SK-N-SH treated with all-trans-retinoic acid at 6 μM for 48 hours (cell line): ENCODE measurements around the gene PLCH2.

Experiments used
- ATAC-seq: fragments of 200-7000 bp; cut with Tn5 transposase; 3 replicates; pipeline ENCODE4 v1.9.1; 2020; ENCODE audit warnings: mild to moderate bottlenecking, moderate library complexity
- ARNTL ChIP-seq: fragments of 450-650 bp; formaldehyde crosslinking; IDR thresholded peaks from 2 replicates; pipeline ENCODE4 v1.5.0; 2020; ENCODE audit warnings: low read depth, mild to moderate bottlenecking, moderate library complexity, borderline replicate concordance
- BACH2 ChIP-seq: fragments of 250-450 bp; sonication (Bioruptor Pico); IDR thresholded peaks from 2 replicates; pipeline ENCODE4 v1.9.0; 2021; ENCODE audit warnings: mild to moderate bottlenecking, borderline replicate concordance
- CREB5 ChIP-seq: fragments of 250-450 bp; sonication (Bioruptor Pico); IDR thresholded peaks from 2 replicates; pipeline ENCODE4 v1.5.1; 2020; ENCODE audit warnings: low read depth, mild to moderate bottlenecking, moderate library complexity
- CSDC2 ChIP-seq: fragments of 250-450 bp; sonication (Bioruptor Pico); IDR thresholded peaks from 2 replicates; pipeline ENCODE4 v1.5.0; 2020; ENCODE audit warnings: mild to moderate bottlenecking, moderate library complexity
- CSRNP3 ChIP-seq: fragments of 250-450 bp; sonication (Bioruptor Pico); IDR thresholded peaks from 2 replicates; pipeline ENCODE4 v1.5.1; 2021; ENCODE audit warnings: mild to moderate bottlenecking, moderate library complexity
- ESRRG ChIP-seq: fragments of 250-450 bp; sonication (Bioruptor Pico); IDR thresholded peaks from 2 replicates; pipeline ENCODE4 v1.6.1; 2021; ENCODE audit warnings: mild to moderate bottlenecking
- ISL1 ChIP-seq: fragments of 250-450 bp; sonication (Bioruptor Pico); IDR thresholded peaks from 2 replicates; pipeline ENCODE4 v2.1.2; 2022; ENCODE audit warnings: mild to moderate bottlenecking, moderate library complexity
- OSR1 ChIP-seq: fragments of 250-450 bp; sonication (Bioruptor Pico); IDR thresholded peaks from 2 replicates; pipeline ENCODE4 v1.8.0; 2022; ENCODE audit warnings: moderate library complexity, mild to moderate bottlenecking, inconsistent platforms
- PATZ1 ChIP-seq: fragments of 250-450 bp; sonication (Bioruptor Pico); IDR thresholded peaks from 2 replicates; pipeline ENCODE4 v1.8.0; 2020; ENCODE audit warnings: mild to moderate bottlenecking, moderate library complexity, borderline replicate concordance
- POU6F1 ChIP-seq: fragments of 250-450 bp; sonication (Bioruptor Pico); IDR thresholded peaks from 2 replicates; pipeline ENCODE4 v1.8.0; 2021; ENCODE audit warnings: low read depth, mild to moderate bottlenecking, moderate library complexity, borderline replicate concordance
- PPARA ChIP-seq: fragments of 250-450 bp; sonication (Bioruptor Pico); IDR thresholded peaks from 2 replicates; pipeline ENCODE4 v1.5.0; 2020; ENCODE audit warnings: mild to moderate bottlenecking, borderline replicate concordance
- SNAI2 ChIP-seq: fragments of 250-450 bp; sonication (Bioruptor Pico); IDR thresholded peaks from 2 replicates; pipeline ENCODE4 v1.5.0; 2020; ENCODE audit warnings: mild to moderate bottlenecking, moderate library complexity
- TCF4 ChIP-seq: fragments of 250-450 bp; sonication (Bioruptor Pico); IDR thresholded peaks from 2 replicates; pipeline ENCODE4 v1.8.0; 2021; ENCODE audit warnings: mild to moderate bottlenecking, moderate library complexity, borderline replicate concordance
- TSHZ2 ChIP-seq: fragments of 250-450 bp; sonication (Bioruptor Pico); IDR thresholded peaks from 2 replicates; pipeline ENCODE4 v1.5.0; 2020; ENCODE audit warnings: mild to moderate bottlenecking, moderate library complexity
- ZC3H10 ChIP-seq: fragments of 250-450 bp; sonication (Bioruptor Pico); IDR thresholded peaks from 2 replicates; pipeline ENCODE4 v1.5.1; 2021; ENCODE audit warnings: mild to moderate bottlenecking, moderate library complexity
- ZFP3 ChIP-seq: fragments of 250-450 bp; sonication (Bioruptor Pico); IDR thresholded peaks from 2 replicates; pipeline ENCODE4 v1.5.0; 2020; ENCODE audit warnings: mild to moderate bottlenecking, moderate library complexity
- ZFP30 ChIP-seq: fragments of 450-650 bp; formaldehyde crosslinking; IDR thresholded peaks from 2 replicates; pipeline ENCODE4 v1.5.0; 2022; ENCODE audit warnings: mild to moderate bottlenecking, moderate library complexity
- ZNF565 ChIP-seq: fragments of 450-650 bp; formaldehyde crosslinking; conservative IDR thresholded peaks from 2 replicates; pipeline ENCODE4 v1.5.0; 2020; ENCODE audit warnings: low read depth, mild to moderate bottlenecking, moderate library complexity
- ZNF70 ChIP-seq: fragments of 450-650 bp; formaldehyde crosslinking; IDR thresholded peaks from 2 replicates; pipeline ENCODE4 v1.5.0; 2020; ENCODE audit warnings: mild to moderate bottlenecking, moderate library complexity
- ZNF8 ChIP-seq: fragments of 450-650 bp; formaldehyde crosslinking; IDR thresholded peaks from 2 replicates; pipeline ENCODE4 v1.5.0; 2020; ENCODE audit warnings: mild to moderate bottlenecking, moderate library complexity

Gene PLCH2

GRCh38 chr1:2470290-2471158 is 5.6 kb upstream of the PLCH2 start (continued):
- TF ChIP-seq ZFP30 (CRISPR knock-in tag) (no peak), ISL1 (CRISPR knock-in tag) (no peak), PATZ1 (CRISPR knock-in tag) (no peak)

GRCh38 chr1:2471159-2471471 is 5.0 kb upstream of the PLCH2 start:
- TF ChIP-seq ZC3H10 (CRISPR knock-in tag) (no peak), CSDC2 (CRISPR knock-in tag) (no peak), PPARA (CRISPR knock-in tag) (no peak), ISL1 (CRISPR knock-in tag) (no peak), ZFP3 (no peak), ZNF565 (CRISPR knock-in tag) (no peak), ZNF8 (CRISPR knock-in tag) (no peak), ESRRG (CRISPR knock-in tag) (no peak), TSHZ2 (CRISPR knock-in tag) (no peak), OSR1 (CRISPR knock-in tag) (no peak), SNAI2 (CRISPR knock-in tag) (no peak), CSRNP3 (CRISPR knock-in tag) (no peak), ZFP30 (CRISPR knock-in tag) (no peak), TCF4 (CRISPR knock-in tag) (no peak), ARNTL (no peak), CREB5 (CRISPR knock-in tag) (no peak), POU6F1 (CRISPR knock-in tag) (no peak)
- TF ChIP-seq, all 23 proteins: peak for 0
- no peak for ATAC-seq

- TF ChIP-seq PPARA (CRISPR knock-in tag), result no peak
- TF ChIP-seq CSDC2 (CRISPR knock-in tag), result no peak
- no peak for TF ChIP-seq CSRNP3 (CRISPR knock-in tag)
- TF ChIP-seq ISL1 (CRISPR knock-in tag), result no peak
- TF ChIP-seq OSR1 (CRISPR knock-in tag), result no peak
- no peak for TF ChIP-seq ZFP3
- no peak for TF ChIP-seq TCF4 (CRISPR knock-in tag)
- no peak for TF ChIP-seq SNAI2 (CRISPR knock-in tag)
- no peak for TF ChIP-seq ESRRG (CRISPR knock-in tag)
- no peak for TF ChIP-seq ZNF70
- TF ChIP-seq ZNF8 (CRISPR knock-in tag), result no peak
- no peak for TF ChIP-seq ZFP30 (CRISPR knock-in tag)
- no peak for TF ChIP-seq BACH2
- TF ChIP-seq TSHZ2 (CRISPR knock-in tag), result no peak
- TF ChIP-seq ZNF565 (CRISPR knock-in tag), result no peak
- TF ChIP-seq, all 23 proteins: peak for 0
- ATAC-seq, result no peak
These were observed 4.5 kb upstream of the PLCH2 start for GRCh38 chr1:2471587-2472001.
